SIG-M5 treated with dmso at 0.1 percent for 504 hours (cell line): ENCODE results near the gene POLR2J3.
"Not testable (repeated sequence)": the region's sequence is repeated elsewhere in the genome, so short reads cannot be mapped to it uniquely, and the experiment has no call there.

Source experiments
- DNase-seq: peaks from one replicate; lab custom pipeline; 2025; ENCODE audit not compliant: unreplicated experiment; lab: John Stamatoyannopoulos, UW

POLR2J3 gene

DNA sequence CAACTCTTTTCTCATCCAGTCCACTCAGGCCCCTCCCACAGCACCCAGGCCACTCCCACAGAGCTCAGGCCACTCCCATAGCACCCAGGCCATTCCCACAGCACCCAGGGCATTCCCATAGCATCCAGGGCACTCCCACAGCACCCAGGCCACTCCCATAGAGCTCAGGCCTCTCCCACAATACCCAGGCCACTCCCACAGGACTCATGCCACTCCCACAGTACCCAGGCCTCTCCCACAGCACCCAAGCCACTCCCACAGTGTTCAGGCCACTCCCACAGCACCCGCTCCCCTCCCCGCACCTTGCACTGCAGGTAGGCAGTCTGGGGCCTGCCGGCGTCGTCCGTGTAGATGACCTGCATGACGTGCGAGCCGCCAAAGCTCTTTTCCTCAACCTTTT is 17.5 kb upstream of the POLR2J3 start:
- DNase-seq: not testable (repeated sequence)

DNA sequence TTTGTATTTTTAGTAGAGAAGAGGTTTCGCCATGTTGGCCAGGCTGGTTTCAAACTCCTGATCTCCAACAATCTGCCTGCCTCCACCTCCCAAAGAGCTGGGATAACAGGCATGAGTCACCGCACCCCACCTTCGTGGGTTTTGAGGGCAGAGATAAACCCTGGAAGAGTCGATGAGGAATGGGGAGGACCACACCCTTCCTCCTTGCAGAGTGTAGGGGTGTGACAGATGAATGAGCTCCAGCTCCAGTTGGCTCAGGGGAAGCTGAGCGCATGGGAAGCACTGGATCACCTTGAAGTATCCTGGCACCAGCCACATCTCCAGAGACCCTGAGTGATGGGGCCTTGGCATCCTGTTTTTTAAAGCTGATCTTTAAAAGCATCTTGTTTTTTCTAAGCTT is 11.1 kb upstream of the POLR2J3 start:
- DNase-seq: not testable (repeated sequence)

DNA sequence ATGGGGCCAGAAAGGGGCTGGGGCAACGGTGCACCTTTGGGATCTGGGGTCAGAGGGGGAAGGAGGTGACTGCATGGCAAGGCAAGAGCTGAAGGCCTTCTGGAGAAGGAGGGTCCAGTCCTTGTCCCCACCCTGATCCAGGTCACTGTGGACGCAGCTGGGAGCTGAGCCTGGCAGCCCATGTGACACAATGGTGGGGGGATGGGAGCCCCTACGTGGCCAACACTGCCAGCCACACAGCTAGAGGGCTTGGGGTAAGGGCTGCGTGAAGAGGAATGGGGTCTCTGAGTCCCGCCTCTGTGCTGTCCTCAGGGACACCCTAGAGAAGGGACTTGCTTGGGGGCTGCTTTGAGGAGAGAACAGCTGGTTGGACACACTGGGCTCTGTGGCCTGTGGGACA is 9.3 kb upstream of the POLR2J3 start:
- not testable (repeated sequence) for DNase-seq

DNA sequence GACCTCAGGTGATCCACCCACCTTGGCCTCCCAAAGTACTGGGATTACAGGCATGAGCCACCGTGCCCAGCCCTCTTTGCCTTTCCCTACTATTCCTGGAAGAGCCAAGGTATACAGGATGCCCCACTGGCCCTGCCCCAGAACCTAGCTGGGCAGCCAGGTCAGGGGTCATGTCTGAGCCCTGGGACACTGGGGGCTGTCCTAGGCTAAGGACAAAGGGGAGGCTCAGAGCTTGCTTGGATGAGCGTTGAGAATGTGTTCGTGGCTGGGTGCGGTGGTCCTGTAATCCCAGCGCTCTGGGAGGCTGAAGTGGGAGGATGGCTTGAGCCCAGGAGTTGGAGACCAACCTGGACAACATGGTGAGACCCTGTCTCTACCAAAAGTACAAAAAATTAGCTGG is 6.1 kb upstream of the POLR2J3 start:
- DNase-seq: not testable (repeated sequence)

DNA sequence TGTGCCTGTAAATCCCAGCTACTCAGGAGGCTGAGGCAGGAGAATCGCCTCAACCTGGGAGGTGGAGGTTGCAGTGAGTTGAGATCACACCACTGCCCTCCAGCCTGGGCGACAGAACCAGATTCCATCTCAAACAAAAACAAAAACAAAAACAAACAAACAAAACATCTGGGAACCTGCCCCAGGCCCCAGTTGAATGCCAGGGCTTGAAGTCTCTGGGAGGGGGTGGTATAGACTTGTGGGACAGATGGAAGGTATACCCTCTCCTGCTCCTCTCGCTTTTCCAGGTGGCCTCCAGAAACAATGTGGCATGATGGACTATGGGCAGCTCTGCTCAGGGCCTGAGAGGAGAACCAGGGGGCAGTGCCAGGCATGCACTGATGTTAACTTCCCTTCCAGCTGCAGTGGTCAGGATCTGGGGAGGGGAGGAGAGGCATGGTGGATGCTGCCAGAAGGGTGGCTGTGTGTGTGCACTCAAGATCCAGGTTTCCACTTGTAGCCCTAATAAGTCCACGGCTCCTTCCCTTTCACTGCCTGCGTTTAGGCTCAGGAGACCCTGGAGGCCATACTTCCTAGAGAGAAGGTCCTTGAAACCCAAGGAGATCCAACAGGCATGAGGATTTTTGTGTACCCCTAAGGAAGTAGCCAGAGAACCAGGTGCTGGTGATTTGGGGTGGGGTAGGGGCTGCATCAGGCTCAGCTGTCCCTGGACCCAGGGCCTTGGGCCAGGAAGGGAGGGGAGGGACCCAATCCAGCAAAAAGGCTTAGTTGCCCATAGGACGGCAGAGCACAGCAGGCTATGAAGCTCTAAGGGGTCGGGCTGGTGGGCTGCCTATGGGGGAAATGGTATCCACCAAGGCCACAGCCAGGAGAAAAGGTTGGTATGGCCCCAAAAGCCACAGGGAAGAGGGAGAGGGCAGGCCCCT is 5.2 kb upstream of the POLR2J3 start:
- not testable (repeated sequence) for DNase-seq

DNA sequence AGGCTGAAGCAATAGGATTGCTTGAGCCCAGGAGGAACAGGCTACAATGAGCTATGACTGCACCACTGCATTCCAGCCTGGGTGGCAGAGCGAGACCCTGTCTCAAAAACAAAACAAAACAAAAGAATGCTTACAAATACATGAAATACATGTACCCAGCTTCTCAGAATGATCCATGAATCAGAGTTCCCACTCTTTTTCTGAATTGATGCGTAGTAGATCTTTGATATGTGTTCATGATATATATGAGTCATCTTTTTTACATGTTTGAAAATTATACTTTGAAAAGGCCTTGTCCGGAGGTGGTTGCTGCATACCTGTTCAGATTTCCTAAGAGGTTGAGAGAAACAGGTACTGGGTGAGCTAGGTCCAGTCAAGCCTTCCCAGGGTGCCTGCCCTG is 4.0 kb upstream of the POLR2J3 start:
- DNase-seq: not testable (repeated sequence)

DNA sequence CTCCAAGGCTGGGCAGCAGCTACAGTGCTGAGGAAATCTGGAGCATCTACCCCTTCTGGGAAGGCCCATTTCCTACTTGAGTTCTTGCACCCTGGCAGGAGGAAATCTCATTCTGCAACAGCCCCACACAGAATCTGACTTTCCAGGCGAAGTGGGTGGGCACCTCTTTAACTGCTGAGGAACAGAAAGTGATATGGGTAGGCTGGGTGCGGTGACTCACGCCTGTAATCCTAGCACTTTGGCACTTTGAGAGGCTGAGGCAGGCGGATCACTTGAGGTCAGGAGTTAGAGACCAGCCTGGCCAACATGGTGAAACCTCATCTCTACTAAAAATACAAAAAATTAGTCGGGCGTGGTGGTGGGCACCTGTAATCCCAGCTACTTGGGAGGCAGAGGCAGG is 2.2 kb upstream of the POLR2J3 start:
- DNase-seq: not testable (repeated sequence)

DNA sequence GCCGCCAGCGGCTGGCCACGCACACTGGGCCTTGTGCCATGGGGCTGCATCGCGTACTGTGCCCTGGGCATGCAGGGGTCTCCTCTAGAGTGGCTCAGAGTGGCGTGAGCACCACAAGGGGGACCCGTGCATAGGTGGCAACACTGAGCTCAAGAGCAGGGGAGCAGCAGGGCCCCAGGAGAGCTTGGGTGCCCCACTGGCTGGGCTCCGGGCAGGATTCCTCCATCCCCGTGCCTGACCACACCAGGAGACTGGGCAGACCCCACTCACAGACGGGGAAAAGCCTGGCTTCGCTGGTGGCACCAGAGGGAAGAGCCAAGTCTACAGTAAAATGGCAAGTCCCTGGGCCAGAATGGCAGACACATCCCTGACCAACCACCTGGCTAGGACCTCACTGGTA is 3.8 kb downstream of the POLR2J3 start:
- DNase-seq: not testable (repeated sequence)

DNA sequence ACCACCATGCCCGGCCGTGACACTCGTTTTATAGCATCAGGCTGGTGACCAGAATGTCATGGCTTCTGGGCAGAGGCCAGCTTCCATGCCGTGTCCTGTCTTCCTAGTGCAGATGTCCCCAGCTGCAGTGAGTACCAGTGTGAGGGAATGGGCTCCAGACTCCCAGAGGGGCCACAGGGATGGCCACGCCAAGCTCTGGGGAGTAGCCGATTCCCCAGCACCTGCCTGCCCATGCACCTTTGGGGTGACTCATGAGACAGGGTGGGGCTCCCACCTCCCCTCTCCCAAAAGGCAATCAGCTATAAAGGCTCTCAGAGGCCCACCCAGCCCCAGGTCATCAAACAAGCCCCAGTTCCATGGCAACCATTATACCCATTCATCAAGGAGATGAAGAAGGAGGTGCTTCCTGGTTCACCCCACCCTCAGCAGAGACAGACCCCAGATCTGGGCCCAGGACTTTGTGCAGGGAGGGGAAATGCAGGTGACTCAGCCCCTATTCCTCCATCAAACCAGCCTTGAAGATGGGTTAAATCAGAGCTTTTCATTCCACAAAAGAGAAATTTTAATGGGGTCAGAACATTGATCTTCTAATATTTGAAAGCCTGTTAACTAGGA is 21.5 kb downstream of the POLR2J3 start, which contains the start of gene SPDYE2:
SPDYE2 (plus strand) TSS at position 419 of the 615 bp plus-strand sequence. CDS start 2,030 bp downstream, outside the sequence.
- not testable (repeated sequence) for DNase-seq

DNA sequence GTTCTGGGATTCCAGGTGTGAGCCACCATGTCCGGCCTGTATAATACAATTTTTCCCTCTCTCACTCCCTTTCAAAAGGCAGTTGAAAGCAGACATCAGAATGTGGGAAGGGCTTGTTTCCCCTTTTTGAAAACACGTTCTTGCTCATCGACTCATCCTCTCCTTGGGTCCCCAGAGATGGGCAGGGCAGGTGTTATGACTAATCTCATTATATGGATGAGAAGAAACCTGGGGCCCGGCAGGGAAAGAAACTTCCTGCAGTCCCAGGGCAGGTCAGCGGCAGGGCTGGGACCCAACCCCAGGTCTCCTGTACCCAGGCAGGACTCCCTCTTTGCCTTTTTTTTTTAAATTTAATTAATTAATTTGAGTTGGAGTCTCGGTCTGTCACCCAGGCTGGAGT is 26.0 kb downstream of the POLR2J3 start:
- DNase-seq: not testable (repeated sequence)

DNA sequence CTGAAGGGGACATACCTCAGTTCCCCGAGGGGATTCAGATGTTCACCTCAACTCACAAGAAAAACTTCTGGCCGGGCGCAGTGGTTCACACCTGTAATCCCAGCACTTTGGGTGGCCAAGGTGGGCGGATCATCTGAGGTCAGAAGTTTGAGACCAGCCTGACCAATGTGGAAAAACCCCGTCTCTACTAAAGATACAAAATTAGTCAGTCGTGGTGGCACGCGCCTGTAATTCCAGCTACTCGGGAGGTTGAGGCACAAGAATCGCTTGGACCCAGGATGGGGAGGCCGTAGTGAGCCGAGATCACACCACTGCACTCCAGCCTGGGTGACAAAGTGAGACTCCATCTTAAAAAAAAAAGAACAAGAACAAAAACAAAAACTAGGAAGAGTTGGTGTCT is 27.1 kb downstream of the POLR2J3 start:
- DNase-seq: not testable (repeated sequence)

DNA sequence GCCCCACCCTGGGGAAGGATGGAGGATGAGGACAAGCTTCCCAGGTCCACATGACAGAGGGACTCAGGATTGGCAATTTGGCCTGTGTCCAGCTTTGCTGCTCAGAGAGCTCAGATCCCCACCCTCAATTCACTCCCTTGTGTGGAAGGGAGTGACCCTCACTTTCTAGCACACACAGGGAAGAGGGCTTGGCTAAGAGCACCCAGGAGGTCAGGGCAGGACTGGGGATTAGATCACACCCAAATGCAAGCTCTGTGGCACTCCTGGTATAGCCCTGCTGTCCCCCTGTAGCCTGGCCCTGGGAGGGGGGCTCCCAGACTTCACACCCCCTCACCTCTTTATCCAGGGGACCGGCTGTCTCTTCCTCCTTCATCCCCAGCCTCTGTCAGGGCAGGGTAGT is 28.0 kb downstream of the POLR2J3 start:
- DNase-seq: not testable (repeated sequence)

DNA sequence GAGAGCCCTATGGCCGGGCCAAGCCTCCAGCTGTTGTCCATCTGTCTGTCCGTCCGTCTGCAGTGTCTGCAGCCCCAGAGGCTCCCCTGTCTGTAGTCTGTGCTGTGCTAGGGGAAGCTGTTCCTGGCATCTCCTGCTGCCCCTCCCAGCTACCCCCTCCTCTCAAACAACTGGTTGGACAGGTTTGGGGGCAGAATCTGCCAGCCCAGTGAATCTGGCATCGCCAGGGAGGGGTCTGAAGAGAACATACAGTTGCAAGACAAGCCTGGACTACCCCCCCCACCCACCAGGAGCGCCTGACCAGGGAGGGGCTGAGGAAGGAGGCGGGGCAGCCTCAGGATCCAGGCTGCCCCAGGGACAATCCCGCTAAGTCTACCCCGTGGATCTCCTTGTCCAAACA is 28.8 kb downstream of the POLR2J3 start, which contains the start of gene UPK3BL2:
UPK3BL2 (minus strand) TSS at position 101 of the 400 bp plus-strand sequence; CDS start at position 41, 60 bp downstream.
- DNase-seq: not testable (repeated sequence)

DNA sequence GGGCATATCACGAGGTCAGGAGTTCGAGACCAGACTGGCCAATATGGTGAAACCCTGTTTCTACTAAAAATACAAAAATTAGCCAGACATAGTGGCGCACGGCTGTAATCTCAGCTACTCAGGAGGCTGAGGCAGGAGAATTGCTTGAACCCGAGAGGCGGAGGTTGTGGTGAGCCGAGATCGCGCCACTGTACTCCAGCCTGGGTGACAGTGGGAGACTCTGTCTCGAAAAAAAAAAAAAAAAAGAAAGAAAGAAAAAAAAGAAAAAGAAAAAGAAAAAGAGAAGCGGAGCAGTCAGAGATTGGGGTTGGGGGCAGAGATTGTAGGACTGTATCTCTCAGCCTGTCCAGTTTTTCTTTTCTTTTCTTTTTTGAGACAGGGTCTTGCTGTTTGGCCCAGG is 29.6 kb downstream of the POLR2J3 start:
- DNase-seq: not testable (repeated sequence)

DNA sequence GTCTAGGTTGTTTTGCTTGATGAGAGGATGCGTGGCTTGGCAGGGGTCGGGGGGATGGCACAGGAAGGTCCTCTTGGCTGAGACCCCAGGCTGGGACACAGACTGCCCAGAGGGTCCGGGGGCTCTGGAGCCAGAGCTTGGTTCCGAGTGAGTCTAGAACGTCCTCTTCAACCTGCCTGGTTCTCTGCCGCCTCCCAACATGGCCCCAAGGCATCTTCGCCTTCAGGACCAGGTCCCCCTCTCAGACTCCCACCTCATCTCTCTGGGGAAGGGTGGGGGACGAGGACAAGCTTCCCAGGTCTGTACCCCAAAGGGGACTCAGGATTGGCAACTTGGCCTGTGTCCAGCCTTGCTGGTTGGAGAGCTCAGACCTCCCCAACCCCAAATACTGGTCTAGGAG is 30.3 kb downstream of the POLR2J3 start:
- not testable (repeated sequence) for DNase-seq

DNA sequence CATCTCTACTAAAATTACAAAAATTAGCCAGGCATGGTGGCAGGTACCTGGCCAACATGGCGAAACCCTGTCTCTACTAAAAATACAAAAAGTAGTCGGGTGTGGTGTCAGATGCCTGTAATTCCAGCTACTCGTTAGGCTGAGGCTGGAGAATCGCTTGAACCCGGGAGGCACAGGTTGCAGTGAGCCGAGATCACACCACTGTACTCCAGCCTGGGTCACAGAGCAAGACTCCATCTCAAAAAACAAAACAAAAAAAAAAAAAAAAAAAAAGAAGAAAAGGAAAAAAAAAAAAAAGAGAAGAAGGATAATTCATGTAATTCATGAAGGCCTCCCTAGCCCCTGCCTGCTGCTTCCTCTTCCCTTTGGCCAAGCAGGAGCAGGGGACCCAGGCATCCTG is 31.8 kb downstream of the POLR2J3 start:
- DNase-seq: not testable (repeated sequence)

DNA sequence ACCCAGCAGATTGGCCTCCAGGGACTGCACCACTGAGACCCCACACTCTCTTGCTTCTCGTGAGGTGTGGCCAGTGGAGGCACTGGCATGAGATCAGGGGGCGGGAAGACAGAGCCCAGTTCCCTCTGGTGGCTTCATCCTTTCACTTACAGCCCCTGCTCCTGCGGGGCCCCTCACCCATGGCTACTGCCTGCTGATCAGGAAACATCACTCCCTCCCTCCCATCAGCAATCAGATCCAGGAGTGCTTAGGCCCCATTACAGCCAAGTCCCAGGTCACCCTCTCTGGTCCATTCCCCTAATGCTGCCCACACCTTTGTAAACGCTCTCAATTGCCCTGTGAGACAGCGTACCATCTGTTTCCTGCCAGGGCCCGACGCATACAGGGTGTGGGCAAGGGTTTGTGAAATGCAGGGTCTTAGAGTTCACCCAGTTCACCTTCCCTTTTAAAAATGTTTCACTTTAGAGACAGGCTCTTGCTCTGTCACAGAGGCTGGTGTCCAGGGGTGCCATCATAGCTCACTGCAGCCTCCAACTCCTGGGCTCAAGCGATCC is 37.2 kb downstream of the POLR2J3 start:
- not testable (repeated sequence) for DNase-seq

DNA sequence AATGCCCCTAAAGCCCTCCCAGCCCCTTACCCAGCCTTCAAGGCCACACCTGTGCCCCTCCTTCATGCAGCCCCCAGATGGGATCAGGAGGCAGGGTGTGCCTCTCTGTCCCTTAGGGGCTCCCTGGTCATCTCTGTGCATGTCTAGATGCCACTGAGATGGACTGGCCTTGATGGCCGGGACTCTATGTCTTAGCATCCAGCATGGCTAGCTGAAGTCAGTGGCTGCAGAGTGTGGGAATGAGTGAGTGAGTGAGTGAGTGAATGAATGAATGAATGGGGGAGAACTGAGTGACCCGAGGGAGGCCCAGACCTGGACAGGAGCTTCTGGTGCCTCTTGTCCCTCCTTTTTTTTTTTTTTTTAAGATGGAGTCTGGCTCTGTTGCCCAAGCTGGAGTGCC is 40.3 kb downstream of the POLR2J3 start:
- DNase-seq: not testable (repeated sequence)

DNA sequence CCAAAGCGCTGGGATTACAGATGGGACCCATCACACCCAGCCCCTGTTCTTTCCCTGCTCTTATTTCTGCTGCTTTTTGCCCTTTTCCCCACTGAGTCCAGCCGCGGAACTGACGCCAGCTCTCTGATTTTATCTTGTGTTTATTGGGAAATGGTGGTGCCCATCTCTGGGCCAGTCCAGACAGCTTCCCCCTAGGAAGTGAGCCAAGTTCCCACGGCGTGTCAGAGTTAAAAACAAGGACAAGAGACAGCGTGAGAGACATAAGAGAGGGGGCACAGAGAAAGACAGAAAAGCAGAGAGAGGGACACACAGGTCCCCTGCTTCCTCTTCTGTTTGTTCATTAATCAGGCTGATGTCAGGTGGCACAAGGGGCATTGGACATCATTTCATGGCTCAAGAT is 40.8 kb downstream of the POLR2J3 start:
- DNase-seq: not testable (repeated sequence)

DNA sequence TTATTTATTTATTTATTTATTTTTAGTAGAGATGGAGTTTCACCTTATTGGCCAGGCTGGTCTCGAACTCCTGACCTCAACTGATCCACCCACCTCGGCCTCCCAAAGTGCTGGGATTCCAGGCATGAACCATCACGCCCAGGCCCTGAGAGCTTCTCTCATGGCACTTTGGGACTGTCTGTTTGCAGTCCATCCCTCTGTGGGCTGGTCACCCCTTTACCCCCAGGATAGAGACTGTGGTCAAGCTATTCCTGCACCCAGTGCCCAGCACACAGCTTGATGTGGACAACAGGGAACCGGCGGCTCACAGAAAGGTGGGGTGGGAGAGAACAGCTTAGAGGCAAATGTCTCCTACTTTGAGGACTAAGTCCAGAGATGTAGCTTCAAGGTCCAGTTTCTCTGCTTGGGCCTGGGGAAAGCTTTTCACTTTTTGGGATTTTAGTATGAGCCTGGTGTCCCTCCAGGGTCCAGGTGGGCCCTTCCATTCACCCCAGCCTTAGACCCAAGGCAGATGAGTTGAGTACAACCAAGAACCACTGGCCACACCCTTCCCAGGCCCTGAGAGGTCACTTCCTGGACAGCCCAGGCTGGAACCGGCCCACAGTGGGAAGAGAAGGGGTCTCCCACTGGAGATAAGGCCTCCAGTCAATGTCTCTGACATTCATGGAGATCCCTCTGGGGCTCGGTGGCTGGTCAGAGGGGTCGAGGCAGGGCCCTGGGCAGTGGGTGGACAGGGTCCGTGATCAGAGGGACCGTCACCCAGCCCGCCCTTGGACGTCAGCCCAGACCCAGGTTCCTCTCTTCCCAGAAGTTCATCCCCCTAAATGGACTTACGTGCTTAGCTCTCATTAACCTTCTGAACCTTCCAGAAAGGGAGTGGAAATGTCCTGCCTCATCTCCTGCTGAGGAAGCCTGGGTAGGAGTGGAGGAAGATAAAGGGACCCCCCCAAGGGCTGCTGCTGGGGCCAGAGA is 44.3 kb downstream of the POLR2J3 start:
- not testable (repeated sequence) for DNase-seq
